ENCODE data around the gene FAM50A. TPM values are rescaled to one million over a fixed set of nuclear protein-coding genes. Genes with fewer than 3 reads are reported as not detected.

Gene FAM50A
- polyA plus RNA-seq, 1 donor from 2014 or later, result 68.3 TPM

GRCh38 chrX:154436374-154436982, 7.5 kb upstream of the FAM50A start:
- H3K4me3 ChIP-seq (ENCODE audit: low read length), result peak overlapping the region; percentile 59
- H3K27ac ChIP-seq (ENCODE audit: low read length), result peak overlapping the region; percentile 85
- no peaks in the 10 kb centered on the region for H3K9me3 ChIP-seq (ENCODE audit: low read length)
- H3K79me2 ChIP-seq (replicated peaks; ENCODE audit: insufficient read depth, low read length), result peaks cover 20% of the 10 kb centered on the region
- H3K27me3 ChIP-seq (ENCODE audit: insufficient read depth, low read depth, low read length), result no peaks in the 10 kb centered on the region
- H3K4me2 ChIP-seq (ENCODE audit: low read length), result no peak overlapping the region
- H3F3A ChIP-seq (ENCODE audit: insufficient read depth, low read length, poor library complexity, severe bottlenecking), result no peaks in the 10 kb centered on the region
- H3K9ac ChIP-seq (ENCODE audit: low read length), result peak overlapping the region; percentile 87
- H3K9me2 ChIP-seq (ENCODE audit: insufficient read depth, low read length), result no peaks in the 10 kb centered on the region
- H4K20me1 ChIP-seq (ENCODE audit: insufficient read depth), result no peaks in the 10 kb centered on the region
- H3K36me3 ChIP-seq (ENCODE audit: insufficient read depth, low read length), result no peaks in the 10 kb centered on the region
- no peak for TF ChIP-seq SMC3 (conservative IDR thresholded peaks at IDR 0.05; ENCODE audit: poor library complexity)
- no peak for TF ChIP-seq REST (IDR thresholded peaks at IDR 0.05; ENCODE audit: borderline replicate concordance)
- peak; percentile 30 for TF ChIP-seq MXI1 (conservative IDR thresholded peaks at IDR 0.05; ENCODE audit: poor library complexity, severe bottlenecking)
- no peak for TF ChIP-seq RAD21 (conservative IDR thresholded peaks at IDR 0.05)
- TF ChIP-seq EP300 (conservative IDR thresholded peaks at IDR 0.05; ENCODE audit: poor library complexity, severe bottlenecking), result no peak
- no peak for TF ChIP-seq EZH2 (IDR thresholded peaks at IDR 0.05; ENCODE audit: borderline replicate concordance, insufficient read depth, low read length, poor library complexity, severe bottlenecking)
- TF ChIP-seq POLR2AphosphoS5 (IDR thresholded peaks at IDR 0.05), result peak; percentile 74
- no peak for TF ChIP-seq CTCF (IDR thresholded peaks at IDR 0.05; ENCODE audit: poor library complexity, severe bottlenecking)
- no peak overlapping the region for H2AFZ ChIP-seq (ENCODE audit: low read depth, low read length)

- Histone ChIP-seq H3K27ac (ENCODE audit: low read length) (peak within 1 kb of the TSS; percentile 85), H3K9ac (ENCODE audit: low read length) (peak within 1 kb of the TSS; percentile 87)
Measured at GRCh38 chrX:154436983-154437752, 6.8 kb upstream of the FAM50A start, which contains the start of gene GDI1. Gene GDI1 (plus strand): TSS chrX:154437154. CDS start chrX:154437255, 101 bp downstream.

More at GRCh38 chrX:154436983-154437752, 6.8 kb upstream of the FAM50A start, which contains the start of gene GDI1:
- Histone ChIP-seq H3K4me3 (ENCODE audit: low read length) (peak within 1 kb of the TSS; percentile 80), H3K9me2 (ENCODE audit: insufficient read depth, low read length) (no peaks in the 10 kb centered on the region), H2AFZ (ENCODE audit: low read depth, low read length) (no peak within 1 kb of the TSS), H3K36me3 (ENCODE audit: insufficient read depth, low read length) (no peaks in the 10 kb centered on the region), H3K4me2 (ENCODE audit: low read length) (peak within 1 kb of the TSS; percentile 68), H3K79me2 (replicated peaks; ENCODE audit: insufficient read depth, low read length) (peaks cover 20% of the 10 kb centered on the region), H4K20me1 (ENCODE audit: insufficient read depth) (no peaks in the 10 kb centered on the region), H3K27me3 (ENCODE audit: insufficient read depth, low read depth, low read length) (no peaks in the 10 kb centered on the region), H3K9me3 (ENCODE audit: low read length) (no peaks in the 10 kb centered on the region), H3F3A (ENCODE audit: insufficient read depth, low read length, poor library complexity, severe bottlenecking) (no peaks in the 10 kb centered on the region)
- TF ChIP-seq TAF1 (IDR thresholded peaks at IDR 0.05; ENCODE audit: low read depth), result peak; percentile 92
- TF ChIP-seq SMC3 (conservative IDR thresholded peaks at IDR 0.05; ENCODE audit: poor library complexity), result no peak
- TF ChIP-seq REST (IDR thresholded peaks at IDR 0.05; ENCODE audit: borderline replicate concordance), result peak; percentile 96
- TF ChIP-seq RAD21 (conservative IDR thresholded peaks at IDR 0.05), result no peak
- no peak for TF ChIP-seq CTCF (IDR thresholded peaks at IDR 0.05; ENCODE audit: poor library complexity, severe bottlenecking)
- peak; percentile 94 for TF ChIP-seq POLR2AphosphoS5 (IDR thresholded peaks at IDR 0.05)
- peak; percentile 8 for TF ChIP-seq EP300 (conservative IDR thresholded peaks at IDR 0.05; ENCODE audit: poor library complexity, severe bottlenecking)
- TF ChIP-seq EZH2 (IDR thresholded peaks at IDR 0.05; ENCODE audit: borderline replicate concordance, insufficient read depth, low read length, poor library complexity, severe bottlenecking), result no peak
- peak; percentile 9 for TF ChIP-seq MXI1 (conservative IDR thresholded peaks at IDR 0.05; ENCODE audit: poor library complexity, severe bottlenecking)
